ENCODE measurements around the gene ZNF296.
A peak's percentile ranks its signal among the peaks of the same experiment; 100 is the strongest.

ZNF296 gene

GRCh38 chr19:45094707-45095106 lies 18.4 kb upstream of the ZNF296 start:
- Histone ChIP-seq H3K23ac (ENCODE audit: low read depth, low read length, poor library complexity) (no peak overlapping the region), H2AFZ (ENCODE audit: low read length) (no peak overlapping the region), H3K79me1 (ENCODE audit: low read depth, low read length) (peaks cover 16% of the 10 kb centered on the region), H3K4ac (ENCODE audit: low read length) (no peak overlapping the region), H3K4me2 (ENCODE audit: insufficient read depth, low read length, poor library complexity, severe bottlenecking) (no peak overlapping the region), H3K36me3 (replicated peaks in 1 of 2; ENCODE audit: control insufficient read depth in 2 of 2, insufficient read depth in 2 of 2, low read length in 2 of 2) (peaks cover 10 to 30% of the 10 kb centered on the region in 2 donors), H4K91ac (ENCODE audit: low read depth, low read length, poor library complexity) (no peak overlapping the region), H3K27ac (replicated peaks; ENCODE audit: low read length) (no peak overlapping the region), H4K8ac (ENCODE audit: low read depth, low read length) (no peak overlapping the region), H2BK12ac (ENCODE audit: low read length) (no peak overlapping the region), H3K4me3 (ENCODE audit: low read length in 2 of 2) (peak overlapping the region in 1 of 2 donors; percentile 96), H2BK15ac (ENCODE audit: low read length) (no peak overlapping the region), H3K14ac (ENCODE audit: low read length) (no peak overlapping the region), H2BK5ac (ENCODE audit: low read length) (no peak overlapping the region), H3K27me3 (ENCODE audit: control insufficient read depth in 3 of 3, insufficient read depth in 3 of 3, low read depth in 1 of 3, low read length in 3 of 3) (no peaks in the 10 kb centered on the region), H3K9me3 (replicated peaks in 1 of 2; ENCODE audit: control insufficient read depth in 2 of 2, insufficient read depth in 1 of 2, low read depth in 1 of 2, low read length in 2 of 2) (no peaks in the 10 kb centered on the region), H3K4me1 (ENCODE audit: control insufficient read depth in 2 of 2, insufficient read depth in 1 of 2, low read depth in 1 of 2, low read length in 2 of 2) (peaks cover 19 to 37% of the 10 kb centered on the region in 2 donors), H3K9ac (ENCODE audit: low read depth, low read length, poor library complexity) (no peak overlapping the region), H2BK120ac (ENCODE audit: low read depth, low read length) (no peak overlapping the region), H2AK5ac (ENCODE audit: low read depth, low read length) (no peak overlapping the region), H3K18ac (ENCODE audit: low read length) (no peak overlapping the region)
- WGBS, 2 donors (ENCODE audit: extremely low coverage in 2 of 2, insufficient read length in 2 of 2, insufficient replicate concordance in 1 of 2) = no CpG with 5 or more reads among the region's 5 CpGs
- no peak for DNase-seq (ENCODE audit: low spot score)

DNA sequence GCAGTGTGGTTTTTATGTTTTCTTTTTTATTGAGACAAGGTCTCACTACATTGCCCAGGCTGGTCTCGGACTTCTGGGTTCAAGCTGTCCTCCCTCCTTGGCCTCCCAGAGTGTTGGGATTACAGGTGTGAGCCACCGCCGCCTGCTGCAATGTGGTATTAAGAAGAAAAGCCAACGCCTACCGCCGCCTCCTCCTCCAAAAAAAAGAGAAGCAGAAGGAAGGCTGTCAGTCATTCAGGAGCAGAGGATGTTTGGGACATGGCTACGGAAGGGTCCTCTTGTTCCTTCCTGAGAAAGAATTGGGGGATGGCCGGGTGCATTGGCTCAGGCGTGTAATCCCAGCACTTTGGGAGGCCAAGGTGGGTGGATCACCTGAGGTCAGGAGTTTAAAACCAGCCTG lies 17.9 kb upstream of the ZNF296 start:
- WGBS, 2 donors (ENCODE audit: extremely low coverage in 2 of 2, insufficient read length in 2 of 2, insufficient replicate concordance in 1 of 2) = no CpG with 5 or more reads among the region's 9 CpGs
- peak overlapping the region; percentile 96 to 100 for H3K4me3 ChIP-seq (ENCODE audit: low read length in 2 of 2)

GRCh38 chr19:45092747-45093678 lies 16.7 kb upstream of the ZNF296 start, which contains the start of gene PPP1R37:
TSS of gene PPP1R37 (plus strand) at chr19:45093179. CDS start at chr19:45093326, 147 bp downstream.
- H3K36me3 ChIP-seq (replicated peaks in 1 of 2; ENCODE audit: control insufficient read depth in 2 of 2, insufficient read depth in 2 of 2, low read length in 2 of 2) = peaks cover 10 to 40% of the 10 kb centered on the region in 2 donors
- peak within 1 kb of the TSS; percentile 49 for H2BK5ac ChIP-seq (ENCODE audit: low read length)
- H3K23ac ChIP-seq (ENCODE audit: low read depth, low read length, poor library complexity) = peak within 1 kb of the TSS; percentile 71
- H2BK120ac ChIP-seq (ENCODE audit: low read depth, low read length) = no peak within 1 kb of the TSS
- H3K18ac ChIP-seq (ENCODE audit: low read length) = peak within 1 kb of the TSS; percentile 93
- peaks cover 10% of the 10 kb centered on the region for H3K79me1 ChIP-seq (ENCODE audit: low read depth, low read length)
- peak within 1 kb of the TSS; percentile 99 for H3K9ac ChIP-seq (ENCODE audit: low read depth, low read length, poor library complexity)
- H4K8ac ChIP-seq (ENCODE audit: low read depth, low read length) = no peak within 1 kb of the TSS
- H2BK12ac ChIP-seq (ENCODE audit: low read length) = peak within 1 kb of the TSS; percentile 24
- H3K4ac ChIP-seq (ENCODE audit: low read length) = no peak within 1 kb of the TSS
- H2AK5ac ChIP-seq (ENCODE audit: low read depth, low read length) = peak within 1 kb of the TSS; percentile 73
- no peak within 1 kb of the TSS for H4K91ac ChIP-seq (ENCODE audit: low read depth, low read length, poor library complexity)
- peak within 1 kb of the TSS; percentile 91 for H3K14ac ChIP-seq (ENCODE audit: low read length)
- no peaks in the 10 kb centered on the region for H3K27me3 ChIP-seq (ENCODE audit: control insufficient read depth in 3 of 3, insufficient read depth in 3 of 3, low read depth in 1 of 3, low read length in 3 of 3)
- WGBS, 2 donors (ENCODE audit: extremely low coverage in 2 of 2, insufficient read length in 2 of 2, insufficient replicate concordance in 1 of 2) = no CpG with 5 or more reads among the region's 103 CpGs
- H3K27ac ChIP-seq (replicated peaks; ENCODE audit: low read length) = peak within 1 kb of the TSS; percentile 94
- peak within 1 kb of the TSS; percentile 92 for H2AFZ ChIP-seq (ENCODE audit: low read length)
- peak; percentile 98 for DNase-seq (ENCODE audit: low spot score)
- peak within 1 kb of the TSS; percentile 66 for H3K4me2 ChIP-seq (ENCODE audit: insufficient read depth, low read length, poor library complexity, severe bottlenecking)
- H3K4me1 ChIP-seq (ENCODE audit: control insufficient read depth in 2 of 2, insufficient read depth in 1 of 2, low read depth in 1 of 2, low read length in 2 of 2) = peaks cover 12 to 20% of the 10 kb centered on the region in 2 donors
- peak within 1 kb of the TSS; percentile 96 to 100 for H3K4me3 ChIP-seq (ENCODE audit: low read length in 2 of 2)
- no peaks in the 10 kb centered on the region for H3K9me3 ChIP-seq (replicated peaks in 1 of 2; ENCODE audit: control insufficient read depth in 2 of 2, insufficient read depth in 1 of 2, low read depth in 1 of 2, low read length in 2 of 2)
- H2BK15ac ChIP-seq (ENCODE audit: low read length) = peak within 1 kb of the TSS; percentile 16

More for the DNA sequence above, 17.9 kb upstream of the ZNF296 start:
- Histone ChIP-seq H4K8ac (ENCODE audit: low read depth, low read length) (no peak overlapping the region), H3K27ac (replicated peaks; ENCODE audit: low read length) (no peak overlapping the region), H3K79me1 (ENCODE audit: low read depth, low read length) (peaks cover 16% of the 10 kb centered on the region), H3K18ac (ENCODE audit: low read length) (no peak overlapping the region), H2AFZ (ENCODE audit: low read length) (no peak overlapping the region), H3K9ac (ENCODE audit: low read depth, low read length, poor library complexity) (no peak overlapping the region), H2AK5ac (ENCODE audit: low read depth, low read length) (no peak overlapping the region), H3K14ac (ENCODE audit: low read length) (no peak overlapping the region), H3K4me1 (ENCODE audit: control insufficient read depth in 2 of 2, insufficient read depth in 1 of 2, low read depth in 1 of 2, low read length in 2 of 2) (peaks cover 15 to 31% of the 10 kb centered on the region in 2 donors), H3K36me3 (replicated peaks in 1 of 2; ENCODE audit: control insufficient read depth in 2 of 2, insufficient read depth in 2 of 2, low read length in 2 of 2) (peaks cover 10 to 32% of the 10 kb centered on the region in 2 donors), H2BK12ac (ENCODE audit: low read length) (no peak overlapping the region), H3K23ac (ENCODE audit: low read depth, low read length, poor library complexity) (no peak overlapping the region), H3K27me3 (ENCODE audit: control insufficient read depth in 3 of 3, insufficient read depth in 3 of 3, low read depth in 1 of 3, low read length in 3 of 3) (no peaks in the 10 kb centered on the region), H3K4me2 (ENCODE audit: insufficient read depth, low read length, poor library complexity, severe bottlenecking) (peak overlapping the region; percentile 66), H4K91ac (ENCODE audit: low read depth, low read length, poor library complexity) (no peak overlapping the region), H2BK15ac (ENCODE audit: low read length) (no peak overlapping the region), H2BK5ac (ENCODE audit: low read length) (no peak overlapping the region), H2BK120ac (ENCODE audit: low read depth, low read length) (no peak overlapping the region), H3K4ac (ENCODE audit: low read length) (no peak overlapping the region), H3K9me3 (replicated peaks in 1 of 2; ENCODE audit: control insufficient read depth in 2 of 2, insufficient read depth in 1 of 2, low read depth in 1 of 2, low read length in 2 of 2) (no peaks in the 10 kb centered on the region)
- no peak for DNase-seq (ENCODE audit: low spot score)
